ENCODE measurements around the gene HOXC10.

The HOXC10 gene

DNA sequence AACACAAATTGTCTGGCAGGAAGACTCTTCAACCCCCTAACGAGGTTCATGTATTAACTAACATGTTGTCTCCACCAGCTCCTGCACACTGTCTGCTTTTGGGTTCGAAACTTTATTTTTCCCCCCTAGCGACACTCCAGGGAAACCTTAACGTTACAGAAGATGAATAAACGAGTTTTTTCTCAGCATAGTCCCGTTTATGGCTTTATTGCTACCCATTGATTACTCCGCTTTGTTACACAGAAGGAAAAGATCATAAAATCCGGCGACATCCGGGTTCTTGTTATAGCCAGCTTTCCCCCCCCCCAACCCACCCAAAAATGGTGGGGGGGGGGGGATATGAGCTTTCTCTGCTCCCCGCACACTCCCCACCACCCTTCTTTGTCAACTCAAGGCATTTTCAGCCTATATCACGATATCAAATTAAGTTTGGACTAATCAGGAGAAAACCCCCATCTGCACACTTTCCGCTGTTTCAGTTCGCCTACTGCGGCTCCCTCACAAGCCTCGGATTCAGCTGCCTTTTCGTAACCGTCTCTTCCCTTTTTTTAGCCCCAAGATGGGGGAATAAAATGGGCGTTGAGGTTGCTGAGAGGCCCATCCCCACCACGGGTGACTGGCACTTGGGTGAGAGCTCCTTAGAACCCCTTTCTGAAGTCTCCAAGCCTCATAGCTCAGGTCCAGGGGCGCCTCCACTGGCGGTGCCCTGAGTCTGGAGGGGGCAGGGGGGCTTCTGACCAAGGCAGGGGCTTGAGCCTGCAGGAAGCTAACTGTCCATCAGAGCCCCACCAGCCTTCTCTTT, 41.9 kb downstream of the HOXC10 start:
- TF ChIP-seq, protein P1, sequence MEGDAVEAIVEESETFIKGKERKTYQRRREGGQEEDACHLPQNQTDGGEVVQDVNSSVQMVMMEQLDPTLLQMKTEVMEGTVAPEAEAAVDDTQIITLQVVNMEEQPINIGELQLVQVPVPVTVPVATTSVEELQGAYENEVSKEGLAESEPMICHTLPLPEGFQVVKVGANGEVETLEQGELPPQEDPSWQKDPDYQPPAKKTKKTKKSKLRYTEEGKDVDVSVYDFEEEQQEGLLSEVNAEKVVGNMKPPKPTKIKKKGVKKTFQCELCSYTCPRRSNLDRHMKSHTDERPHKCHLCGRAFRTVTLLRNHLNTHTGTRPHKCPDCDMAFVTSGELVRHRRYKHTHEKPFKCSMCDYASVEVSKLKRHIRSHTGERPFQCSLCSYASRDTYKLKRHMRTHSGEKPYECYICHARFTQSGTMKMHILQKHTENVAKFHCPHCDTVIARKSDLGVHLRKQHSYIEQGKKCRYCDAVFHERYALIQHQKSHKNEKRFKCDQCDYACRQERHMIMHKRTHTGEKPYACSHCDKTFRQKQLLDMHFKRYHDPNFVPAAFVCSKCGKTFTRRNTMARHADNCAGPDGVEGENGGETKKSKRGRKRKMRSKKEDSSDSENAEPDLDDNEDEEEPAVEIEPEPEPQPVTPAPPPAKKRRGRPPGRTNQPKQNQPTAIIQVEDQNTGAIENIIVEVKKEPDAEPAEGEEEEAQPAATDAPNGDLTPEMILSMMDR (IDR thresholded peaks at IDR 0.05), result no peak

DNA sequence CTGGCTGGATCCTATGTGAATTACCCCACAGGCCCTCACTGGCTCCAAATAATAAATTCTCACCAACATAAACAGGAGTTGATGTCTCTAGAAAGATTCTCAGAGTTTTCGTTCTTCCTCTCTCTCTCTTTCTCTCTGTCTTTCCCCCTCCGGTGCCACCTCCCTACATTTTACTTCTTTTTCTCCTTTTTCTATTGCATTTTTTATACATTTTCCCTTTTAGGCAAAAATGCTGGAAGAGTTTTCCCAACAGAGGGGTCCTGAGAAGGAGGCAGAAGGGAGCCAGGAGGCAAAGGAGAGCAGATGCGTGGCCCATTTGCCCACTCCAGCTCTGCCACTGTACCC, 42.5 kb downstream of the HOXC10 start:
- TF ChIP-seq, protein P1 (IDR thresholded peaks at IDR 0.05), result no peak

DNA sequence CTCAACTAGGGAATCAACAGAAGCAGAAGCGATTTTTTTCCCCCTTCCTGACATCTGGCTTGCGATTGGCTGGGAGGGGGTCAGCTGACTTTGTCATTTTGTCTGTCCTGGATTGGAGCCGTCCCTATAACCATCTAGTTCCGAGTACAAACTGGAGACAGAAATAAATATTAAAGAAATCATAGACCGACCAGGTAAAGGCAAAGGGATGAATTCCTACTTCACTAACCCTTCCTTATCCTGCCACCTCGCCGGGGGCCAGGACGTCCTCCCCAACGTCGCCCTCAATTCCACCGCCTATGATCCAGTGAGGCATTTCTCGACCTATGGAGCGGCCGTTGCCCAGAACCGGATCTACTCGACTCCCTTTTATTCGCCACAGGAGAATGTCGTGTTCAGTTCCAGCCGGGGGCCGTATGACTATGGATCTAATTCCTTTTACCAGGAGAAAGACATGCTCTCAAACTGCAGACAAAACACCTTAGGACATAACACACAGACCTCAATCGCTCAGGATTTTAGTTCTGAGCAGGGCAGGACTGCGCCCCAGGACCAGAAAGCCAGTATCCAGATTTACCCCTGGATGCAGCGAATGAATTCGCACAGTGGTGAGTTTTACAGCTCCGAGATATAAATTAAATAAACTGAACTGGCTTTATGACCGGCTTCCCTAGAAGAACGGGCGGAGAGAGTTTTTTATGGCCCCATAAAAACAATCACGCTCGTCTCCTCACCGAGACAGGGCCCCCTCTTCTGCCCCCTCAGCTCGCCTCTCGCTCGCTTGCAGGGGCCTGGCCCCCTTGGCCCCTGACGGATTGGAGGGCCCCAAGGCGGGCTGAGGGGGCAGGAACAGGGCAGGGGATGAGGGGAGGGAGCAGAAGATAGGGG, 43.6 kb downstream of the HOXC10 start, which contains the start of gene HOXC6:
HOXC6 (plus strand) TSS at position 127 of the 888 bp plus-strand sequence; CDS start at position 209, 82 bp downstream.
- TF ChIP-seq, protein P1 (IDR thresholded peaks at IDR 0.05), result no peak

DNA sequence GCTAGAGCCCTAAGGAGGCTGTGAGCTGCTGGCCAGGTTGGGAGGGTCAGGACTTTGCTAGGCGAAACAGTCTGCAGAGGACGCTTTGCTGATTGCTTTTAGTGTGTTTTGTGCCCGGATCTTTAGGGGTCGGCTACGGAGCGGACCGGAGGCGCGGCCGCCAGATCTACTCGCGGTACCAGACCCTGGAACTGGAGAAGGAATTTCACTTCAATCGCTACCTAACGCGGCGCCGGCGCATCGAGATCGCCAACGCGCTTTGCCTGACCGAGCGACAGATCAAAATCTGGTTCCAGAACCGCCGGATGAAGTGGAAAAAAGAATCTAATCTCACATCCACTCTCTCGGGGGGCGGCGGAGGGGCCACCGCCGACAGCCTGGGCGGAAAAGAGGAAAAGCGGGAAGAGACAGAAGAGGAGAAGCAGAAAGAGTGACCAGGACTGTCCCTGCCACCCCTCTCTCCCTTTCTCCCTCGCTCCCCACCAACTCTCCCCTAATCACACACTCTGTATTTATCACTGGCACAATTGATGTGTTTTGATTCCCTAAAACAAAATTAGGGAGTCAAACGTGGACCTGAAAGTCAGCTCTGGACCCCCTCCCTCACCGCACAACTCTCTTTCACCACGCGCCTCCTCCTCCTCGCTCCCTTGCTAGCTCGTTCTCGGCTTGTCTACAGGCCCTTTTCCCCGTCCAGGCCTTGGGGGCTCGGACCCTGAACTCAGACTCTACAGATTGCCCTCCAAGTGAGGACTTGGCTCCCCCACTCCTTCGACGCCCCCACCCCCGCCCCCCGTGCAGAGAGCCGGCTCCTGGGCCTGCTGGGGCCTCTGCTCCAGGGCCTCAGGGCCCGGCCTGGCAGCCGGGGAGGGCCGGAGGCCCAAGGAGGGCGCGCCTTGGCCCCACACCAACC, 44.8 kb downstream of the HOXC10 start:
- TF ChIP-seq, protein P1 (IDR thresholded peaks at IDR 0.05), result no peak

DNA sequence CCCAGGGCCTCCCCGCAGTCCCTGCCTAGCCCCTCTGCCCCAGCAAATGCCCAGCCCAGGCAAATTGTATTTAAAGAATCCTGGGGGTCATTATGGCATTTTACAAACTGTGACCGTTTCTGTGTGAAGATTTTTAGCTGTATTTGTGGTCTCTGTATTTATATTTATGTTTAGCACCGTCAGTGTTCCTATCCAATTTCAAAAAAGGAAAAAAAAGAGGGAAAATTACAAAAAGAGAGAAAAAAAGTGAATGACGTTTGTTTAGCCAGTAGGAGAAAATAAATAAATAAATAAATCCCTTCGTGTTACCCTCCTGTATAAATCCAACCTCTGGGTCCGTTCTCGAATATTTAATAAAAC, 45.5 kb downstream of the HOXC10 start:
- TF ChIP-seq, protein P1 (IDR thresholded peaks at IDR 0.05), result no peak

DNA sequence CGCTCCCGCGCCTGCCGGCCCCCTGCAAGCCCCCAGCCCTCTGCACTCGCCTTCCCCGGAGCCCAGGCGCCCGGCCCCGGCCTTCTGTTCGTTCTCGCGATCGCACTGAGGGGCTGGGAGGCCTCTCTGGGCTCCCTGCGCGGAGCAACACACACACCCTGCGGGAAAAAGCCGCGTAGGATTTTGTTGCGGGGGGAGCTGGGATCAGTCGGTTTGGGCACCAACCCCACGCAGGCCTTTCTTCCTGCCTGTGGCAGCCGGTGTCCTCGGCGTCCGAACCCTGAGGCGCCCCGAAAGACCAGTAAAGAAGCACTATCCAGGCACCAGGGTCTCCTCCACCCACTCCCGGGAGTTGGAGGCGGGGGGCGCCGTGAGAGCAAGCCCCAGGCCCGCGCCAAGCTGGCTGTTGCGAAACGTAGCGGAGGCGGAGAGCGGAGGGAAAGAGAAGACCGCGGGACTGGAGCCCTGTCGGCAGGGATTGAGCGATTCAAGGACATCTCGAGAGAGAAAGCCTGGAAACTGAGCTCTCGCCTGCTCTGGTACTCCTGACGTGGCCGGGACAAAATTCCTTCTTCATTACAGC, 46.0 kb downstream of the HOXC10 start:
- TF ChIP-seq, protein P1 (IDR thresholded peaks at IDR 0.05), result no peak

DNA sequence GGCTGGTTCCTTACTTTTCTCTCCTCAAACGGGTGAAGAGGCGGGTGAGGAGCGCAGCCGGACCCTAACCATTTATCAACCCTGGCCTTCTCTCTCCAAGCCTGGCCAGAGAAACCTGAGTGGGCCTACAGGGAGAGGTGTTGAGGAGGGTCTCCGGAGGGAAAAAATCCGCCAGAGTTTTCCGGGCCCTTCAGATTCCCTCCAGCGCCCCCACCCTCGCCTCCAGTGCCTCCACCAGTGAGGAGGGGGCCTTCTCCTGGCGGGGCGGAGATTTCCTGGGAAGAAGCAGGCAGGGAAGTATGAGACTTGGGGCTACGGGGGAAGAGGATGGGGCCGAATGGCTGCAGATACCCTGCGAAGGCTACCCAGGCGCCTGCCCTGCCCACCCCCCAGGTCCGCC, 46.5 kb downstream of the HOXC10 start:
- TF ChIP-seq, protein P1 (IDR thresholded peaks at IDR 0.05), result no peak
